ENCODE results near the gene PRKCH.

Gene PRKCH

GRCh38 chr14:61570549-61571290, 249.3 kb downstream of the PRKCH start:
- Histone ChIP-seq H3K27ac (ENCODE audit: low read depth, low read length) (no peak overlapping the region), H2BK120ac (ENCODE audit: low read depth, low read length) (no peak overlapping the region), H3K4me1 (ENCODE audit: control insufficient read depth, low read depth, low read length) (peaks cover 2% of the 10 kb centered on the region), H4K8ac (ENCODE audit: low read depth, low read length) (no peak overlapping the region), H4K5ac (ENCODE audit: low read length) (no peak overlapping the region), H3K4ac (ENCODE audit: low read depth, low read length) (no peak overlapping the region), H2BK5ac (ENCODE audit: low read length) (no peak overlapping the region), H3K9ac (ENCODE audit: low read length) (no peak overlapping the region), H3K79me2 (ENCODE audit: control insufficient read depth, insufficient read depth, low read length) (no peaks in the 10 kb centered on the region), H3K4me3 (ENCODE audit: low read length) (no peak overlapping the region), H3K79me1 (ENCODE audit: low read length) (no peaks in the 10 kb centered on the region), H3K18ac (ENCODE audit: low read length) (no peak overlapping the region), H2BK15ac (replicated peaks; ENCODE audit: low read depth) (no peak overlapping the region), H3K4me2 (ENCODE audit: low read length) (no peak overlapping the region), H3K56ac (ENCODE audit: low read length) (no peak overlapping the region), H3K23ac (ENCODE audit: low read length) (no peak overlapping the region), H3K27me3 (ENCODE audit: insufficient read depth, low read length, poor library complexity) (no peaks in the 10 kb centered on the region), H2AK5ac (ENCODE audit: low read length) (no peak overlapping the region), H3K36me3 (ENCODE audit: control insufficient read depth, insufficient read depth, low read length) (no peaks in the 10 kb centered on the region)
- WGBS (ENCODE audit: extremely low coverage, insufficient coverage, low lambda C conversion rate) = no CpG with 5 or more reads among the region's 6 CpGs
- no peak for DNase-seq

- no peak overlapping the region for H3K18ac ChIP-seq (ENCODE audit: low read length)
- H3K27me3 ChIP-seq (ENCODE audit: insufficient read depth, low read length, poor library complexity) = no peaks in the 10 kb centered on the region
- H3K9ac ChIP-seq (ENCODE audit: low read length) = no peak overlapping the region
- no peak overlapping the region for H4K5ac ChIP-seq (ENCODE audit: low read length)
- no peak overlapping the region for H3K4ac ChIP-seq (ENCODE audit: low read depth, low read length)
- no peak for DNase-seq
- H2AK5ac ChIP-seq (ENCODE audit: low read length) = no peak overlapping the region
- H3K79me2 ChIP-seq (ENCODE audit: control insufficient read depth, insufficient read depth, low read length) = no peaks in the 10 kb centered on the region
- no peak overlapping the region for H3K23ac ChIP-seq (ENCODE audit: low read length)
- no peak overlapping the region for H3K27ac ChIP-seq (ENCODE audit: low read depth, low read length)
- H2BK120ac ChIP-seq (ENCODE audit: low read depth, low read length) = no peak overlapping the region
- no peak overlapping the region for H3K4me2 ChIP-seq (ENCODE audit: low read length)
- no peak overlapping the region for H2BK5ac ChIP-seq (ENCODE audit: low read length)
- peaks cover 2% of the 10 kb centered on the region for H3K4me1 ChIP-seq (ENCODE audit: control insufficient read depth, low read depth, low read length)
- H2BK15ac ChIP-seq (replicated peaks; ENCODE audit: low read depth) = no peak overlapping the region
- no peak overlapping the region for H3K56ac ChIP-seq (ENCODE audit: low read length)
- H3K36me3 ChIP-seq (ENCODE audit: control insufficient read depth, insufficient read depth, low read length) = no peaks in the 10 kb centered on the region
- H3K79me1 ChIP-seq (ENCODE audit: low read length) = no peaks in the 10 kb centered on the region
- no peak overlapping the region for H4K8ac ChIP-seq (ENCODE audit: low read depth, low read length)
- no peak overlapping the region for H3K4me3 ChIP-seq (ENCODE audit: low read length)
- WGBS (ENCODE audit: extremely low coverage, insufficient coverage, low lambda C conversion rate) = no CpG with 5 or more reads among the region's 2 CpGs
Measured at GRCh38 chr14:61571917-61572316, 250.5 kb downstream of the PRKCH start.

GRCh38 chr14:61573321-61573720, 251.9 kb downstream of the PRKCH start:
- Histone ChIP-seq H2BK120ac (ENCODE audit: low read depth, low read length) (no peak overlapping the region), H3K79me2 (ENCODE audit: control insufficient read depth, insufficient read depth, low read length) (no peaks in the 10 kb centered on the region), H3K23ac (ENCODE audit: low read length) (no peak overlapping the region), H3K4me3 (ENCODE audit: low read length) (no peak overlapping the region), H3K56ac (ENCODE audit: low read length) (no peak overlapping the region), H3K27me3 (ENCODE audit: insufficient read depth, low read length, poor library complexity) (no peaks in the 10 kb centered on the region), H3K18ac (ENCODE audit: low read length) (no peak overlapping the region), H3K79me1 (ENCODE audit: low read length) (no peaks in the 10 kb centered on the region), H2BK15ac (replicated peaks; ENCODE audit: low read depth) (no peak overlapping the region), H4K5ac (ENCODE audit: low read length) (no peak overlapping the region), H2AK5ac (ENCODE audit: low read length) (no peak overlapping the region), H3K4me2 (ENCODE audit: low read length) (no peak overlapping the region), H3K36me3 (ENCODE audit: control insufficient read depth, insufficient read depth, low read length) (no peaks in the 10 kb centered on the region), H3K9ac (ENCODE audit: low read length) (no peak overlapping the region), H3K4me1 (ENCODE audit: control insufficient read depth, low read depth, low read length) (no peaks in the 10 kb centered on the region), H4K8ac (ENCODE audit: low read depth, low read length) (no peak overlapping the region), H2BK5ac (ENCODE audit: low read length) (no peak overlapping the region), H3K27ac (ENCODE audit: low read depth, low read length) (no peak overlapping the region), H3K4ac (ENCODE audit: low read depth, low read length) (no peak overlapping the region)
- DNase-seq = no peak
- WGBS (ENCODE audit: extremely low coverage, insufficient coverage, low lambda C conversion rate) = no CpG with 5 or more reads among the region's 3 CpGs

DNA sequence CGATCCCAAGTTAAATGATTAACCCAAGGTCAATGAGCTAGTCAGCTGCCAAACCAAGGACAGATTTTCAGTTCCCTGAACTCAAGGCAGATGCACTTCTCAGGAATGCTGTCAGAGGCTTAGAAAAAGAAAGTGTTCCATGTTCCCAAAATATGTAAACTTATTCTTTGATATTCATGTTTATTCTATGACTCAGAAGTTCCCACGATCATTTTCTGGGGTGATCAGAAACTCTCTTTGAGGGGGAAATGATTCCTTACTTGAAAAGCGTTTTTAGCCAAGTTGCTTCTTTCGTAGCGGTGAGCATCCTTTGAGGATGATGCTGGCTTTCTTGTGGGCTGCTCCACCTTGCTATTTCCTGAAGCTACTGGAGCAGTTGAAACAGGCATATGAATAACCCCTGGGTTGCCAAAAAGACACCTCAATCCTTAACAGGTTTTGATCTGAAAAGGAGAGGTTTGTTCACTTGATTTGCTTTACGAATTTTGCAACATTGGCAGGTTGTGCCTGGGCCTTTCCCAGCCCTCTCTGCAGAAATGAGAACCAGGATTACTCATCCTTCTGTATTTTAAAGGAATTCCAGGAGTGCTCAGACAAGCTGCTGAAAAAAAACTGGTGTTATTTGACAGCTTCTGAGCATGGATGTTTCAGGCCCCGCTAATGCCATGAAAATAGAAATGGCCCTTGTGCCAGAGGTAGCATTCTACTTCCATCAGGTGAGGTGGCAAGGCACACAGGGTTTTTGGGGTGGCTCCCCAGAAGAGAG, 252.6 kb downstream of the PRKCH start:
- no peaks in the 10 kb centered on the region for H3K4me1 ChIP-seq (ENCODE audit: control insufficient read depth, low read depth, low read length)
- no peak overlapping the region for H3K9ac ChIP-seq (ENCODE audit: low read length)
- WGBS (ENCODE audit: extremely low coverage, insufficient coverage, low lambda C conversion rate) = no CpG with 5 or more reads among the region's 7 CpGs
- no peak overlapping the region for H3K4me2 ChIP-seq (ENCODE audit: low read length)
- H2BK5ac ChIP-seq (ENCODE audit: low read length) = no peak overlapping the region
- peak; percentile 38 for DNase-seq
- H2AK5ac ChIP-seq (ENCODE audit: low read length) = no peak overlapping the region
- no peak overlapping the region for H3K56ac ChIP-seq (ENCODE audit: low read length)
- H3K36me3 ChIP-seq (ENCODE audit: control insufficient read depth, insufficient read depth, low read length) = no peaks in the 10 kb centered on the region
- no peak overlapping the region for H3K4ac ChIP-seq (ENCODE audit: low read depth, low read length)
- H3K18ac ChIP-seq (ENCODE audit: low read length) = no peak overlapping the region
- H3K27me3 ChIP-seq (ENCODE audit: insufficient read depth, low read length, poor library complexity) = no peaks in the 10 kb centered on the region
- no peak overlapping the region for H3K27ac ChIP-seq (ENCODE audit: low read depth, low read length)
- no peak overlapping the region for H4K8ac ChIP-seq (ENCODE audit: low read depth, low read length)
- H3K79me1 ChIP-seq (ENCODE audit: low read length) = no peaks in the 10 kb centered on the region
- H2BK120ac ChIP-seq (ENCODE audit: low read depth, low read length) = no peak overlapping the region
- no peak overlapping the region for H3K23ac ChIP-seq (ENCODE audit: low read length)
- H2BK15ac ChIP-seq (replicated peaks; ENCODE audit: low read depth) = no peak overlapping the region
- H3K79me2 ChIP-seq (ENCODE audit: control insufficient read depth, insufficient read depth, low read length) = no peaks in the 10 kb centered on the region
- no peak overlapping the region for H3K4me3 ChIP-seq (ENCODE audit: low read length)
- no peak overlapping the region for H4K5ac ChIP-seq (ENCODE audit: low read length)

DNA sequence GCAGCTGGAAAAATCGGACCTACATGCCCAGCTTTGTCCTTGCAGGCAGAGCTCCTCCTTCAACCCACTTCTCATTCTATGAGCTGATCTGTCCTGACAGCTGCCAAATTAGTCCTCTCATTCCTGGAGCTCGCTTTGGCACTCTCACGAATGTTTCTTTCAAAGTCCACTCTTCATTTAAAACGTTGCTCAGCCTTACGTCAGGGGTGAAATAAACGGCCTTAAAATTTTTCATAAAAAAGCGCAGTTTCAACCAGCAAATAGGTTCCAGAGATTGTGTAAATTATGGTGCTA, 253.1 kb downstream of the PRKCH start:
- Histone ChIP-seq H2BK120ac (ENCODE audit: low read depth, low read length) (no peak overlapping the region), H2BK5ac (ENCODE audit: low read length) (no peak overlapping the region), H3K4me1 (ENCODE audit: control insufficient read depth, low read depth, low read length) (no peaks in the 10 kb centered on the region), H2AK5ac (ENCODE audit: low read length) (no peak overlapping the region), H3K23ac (ENCODE audit: low read length) (no peak overlapping the region), H3K27ac (ENCODE audit: low read depth, low read length) (no peak overlapping the region), H3K79me1 (ENCODE audit: low read length) (no peaks in the 10 kb centered on the region), H3K9ac (ENCODE audit: low read length) (no peak overlapping the region), H2BK15ac (replicated peaks; ENCODE audit: low read depth) (no peak overlapping the region), H4K8ac (ENCODE audit: low read depth, low read length) (no peak overlapping the region), H3K56ac (ENCODE audit: low read length) (no peak overlapping the region), H3K18ac (ENCODE audit: low read length) (no peak overlapping the region), H3K4me3 (ENCODE audit: low read length) (no peak overlapping the region), H3K36me3 (ENCODE audit: control insufficient read depth, insufficient read depth, low read length) (no peaks in the 10 kb centered on the region), H3K27me3 (ENCODE audit: insufficient read depth, low read length, poor library complexity) (no peaks in the 10 kb centered on the region), H3K4me2 (ENCODE audit: low read length) (no peak overlapping the region), H3K4ac (ENCODE audit: low read depth, low read length) (no peak overlapping the region), H4K5ac (ENCODE audit: low read length) (no peak overlapping the region), H3K79me2 (ENCODE audit: control insufficient read depth, insufficient read depth, low read length) (no peaks in the 10 kb centered on the region)
- no peak for DNase-seq
- no CpG with 5 or more reads among the region's 7 CpGs for WGBS (ENCODE audit: extremely low coverage, insufficient coverage, low lambda C conversion rate)
